HG03520 (cell line): ENCODE measurements around the gene ATF2.

ENCODE experiments used
- ATAC-seq: cut with Tn5 transposase; IDR thresholded peaks from one replicate; pipeline ENCODE4 v1.9.1; 2021; ENCODE audit warnings: mild to moderate bottlenecking, moderate library complexity; ENCODE audit not compliant: unreplicated experiment

ATF2 gene

GRCh38 chr2:175030380-175031271 lies 137.4 kb downstream of the ATF2 start:
- no peak for ATAC-seq

DNA sequence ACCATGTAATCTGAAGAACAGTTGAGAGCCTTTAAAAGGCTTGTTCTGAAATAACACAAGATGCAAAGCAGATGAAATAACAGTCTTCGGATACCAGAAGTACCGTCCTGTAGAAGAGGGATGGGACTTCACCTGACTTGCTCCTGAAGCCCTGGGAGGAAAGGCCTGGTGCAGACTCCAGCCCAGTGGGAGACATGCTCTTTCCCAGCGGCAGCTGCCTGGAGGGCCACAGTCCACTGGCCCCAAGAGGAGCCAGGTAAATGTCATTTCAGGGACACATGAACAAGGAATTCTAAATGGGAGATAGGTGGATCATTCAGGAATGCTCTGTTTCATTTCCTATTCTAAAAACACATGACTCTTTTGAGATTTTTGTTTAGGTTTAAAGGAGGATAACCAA lies 140.2 kb downstream of the ATF2 start:
- no peak for ATAC-seq

DNA sequence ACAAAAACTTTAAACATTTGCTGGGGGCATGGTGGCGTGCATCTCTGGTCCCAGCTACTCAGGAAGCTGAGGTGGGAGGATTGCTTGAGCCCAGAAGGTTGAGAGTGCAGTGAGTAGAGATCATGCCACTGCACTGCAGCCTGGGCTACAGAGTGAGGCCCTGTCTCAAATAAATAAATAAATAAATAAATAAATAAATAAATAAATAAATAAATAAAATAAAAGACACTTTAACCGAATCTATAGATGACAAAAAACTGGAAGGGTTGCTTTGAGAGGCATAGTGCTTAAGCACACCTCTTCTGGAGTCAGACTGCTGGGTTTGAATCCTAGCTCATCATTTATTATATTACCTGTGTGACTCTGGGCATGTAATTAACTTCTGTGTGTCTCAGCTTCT lies 141.6 kb downstream of the ATF2 start:
- no peak for ATAC-seq

DNA sequence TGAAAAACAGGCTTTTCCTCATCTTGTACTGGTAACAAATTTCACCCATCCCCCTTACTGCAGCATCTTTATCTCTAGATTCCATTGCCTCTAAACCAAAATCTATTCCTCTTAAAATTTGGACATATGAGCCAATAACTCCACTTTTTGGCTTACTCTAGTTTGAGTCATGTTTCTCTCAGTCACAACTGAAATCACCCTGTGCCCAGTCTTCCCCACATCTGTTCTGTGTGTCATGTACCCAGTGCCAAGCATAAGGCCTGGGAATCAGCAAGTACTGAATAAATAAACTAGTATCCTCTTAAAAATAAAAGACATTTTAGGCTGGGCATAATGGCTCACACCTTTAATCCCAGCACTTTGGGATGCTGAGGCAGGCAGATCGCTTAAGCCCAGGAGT lies 142.1 kb downstream of the ATF2 start:
- ATAC-seq = no peak

DNA sequence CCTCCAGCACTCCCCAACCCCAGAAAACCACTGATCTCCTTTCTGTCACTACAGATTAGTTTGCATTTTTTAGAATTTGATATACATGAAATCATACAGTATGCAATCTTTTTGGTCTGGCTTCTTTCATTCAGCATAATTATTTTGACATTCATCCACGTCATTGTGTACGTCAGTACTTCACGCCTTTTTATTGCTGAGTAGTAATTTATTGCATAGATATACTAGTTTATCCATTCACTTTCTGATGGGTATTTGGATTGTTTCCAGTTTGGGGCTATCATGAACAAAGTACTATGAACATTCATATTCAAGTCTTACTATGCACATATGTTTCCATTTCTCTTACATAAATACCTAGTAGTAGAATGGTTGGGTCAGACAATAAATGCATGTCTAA lies 142.8 kb downstream of the ATF2 start:
- ATAC-seq = no peak

DNA sequence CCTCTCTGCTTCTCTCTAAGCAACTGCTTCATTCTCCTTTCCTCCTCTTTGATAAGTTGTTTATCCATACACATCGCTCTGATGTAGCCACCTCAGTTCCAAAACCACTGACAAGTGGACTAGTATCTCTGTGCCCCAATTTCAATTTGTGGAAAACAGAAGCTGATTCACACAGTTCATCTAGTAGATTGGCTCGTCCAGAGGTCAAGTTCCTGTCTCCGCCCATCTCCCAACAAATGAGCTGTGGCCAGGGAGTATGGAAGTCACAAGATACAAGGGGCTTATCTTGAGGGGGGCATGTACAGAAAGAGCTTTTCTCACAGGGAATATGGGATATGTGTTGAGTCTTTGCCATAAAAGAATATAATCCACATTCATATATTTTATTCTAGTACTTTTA lies 145.1 kb downstream of the ATF2 start:
- no peak for ATAC-seq
